Smooth muscle cell of bladder (primary cell): ENCODE measurements around the gene ANKRD22. TPM values are rescaled to one million over a fixed set of nuclear protein-coding genes. Genes with fewer than 3 reads are reported as not detected.

Source experiments
- total RNA-seq: library from RNA; depleted of rRNA; stranded (reverse); fragments of >200 nt; gene quantifications from 2 replicates; pipeline ENCODE4 v1.2.3, GENCODE V29; 2014

The ANKRD22 gene
- total RNA-seq = not detected in 2 replicates

DNA sequence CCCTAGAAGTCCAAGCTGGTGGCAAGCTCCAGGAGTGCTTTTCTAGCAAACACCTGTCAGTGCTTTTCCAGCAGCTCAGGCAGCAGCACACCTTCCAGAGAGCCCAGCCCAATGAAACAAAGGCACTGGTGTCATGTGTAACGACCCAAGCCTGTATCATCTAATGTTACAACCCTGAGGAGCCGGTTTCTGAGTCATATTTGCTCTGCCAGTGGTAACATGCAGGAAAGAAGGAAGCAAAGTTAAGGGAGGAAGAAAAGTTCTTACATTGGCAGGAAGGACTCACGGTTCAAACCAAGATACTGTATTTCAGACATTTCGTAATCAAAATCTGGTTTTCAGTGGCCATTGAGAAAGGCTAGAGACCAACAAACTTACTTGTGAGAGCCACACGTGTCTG, at the start of gene ANKRD22:
Gene ANKRD22, minus strand, starts transcription at position 139 of the 400 bp plus-strand sequence. CDS start 237 bp downstream, outside the sequence.

GRCh38 chr10:88879534-88880281, 28.1 kb upstream of the ANKRD22 start, which contains the start of gene STAMBPL1:
Gene STAMBPL1, plus strand, starts transcription at chr10:88880245. Its CDS starts 21,464 bp downstream, at chr10:88901709.

DNA sequence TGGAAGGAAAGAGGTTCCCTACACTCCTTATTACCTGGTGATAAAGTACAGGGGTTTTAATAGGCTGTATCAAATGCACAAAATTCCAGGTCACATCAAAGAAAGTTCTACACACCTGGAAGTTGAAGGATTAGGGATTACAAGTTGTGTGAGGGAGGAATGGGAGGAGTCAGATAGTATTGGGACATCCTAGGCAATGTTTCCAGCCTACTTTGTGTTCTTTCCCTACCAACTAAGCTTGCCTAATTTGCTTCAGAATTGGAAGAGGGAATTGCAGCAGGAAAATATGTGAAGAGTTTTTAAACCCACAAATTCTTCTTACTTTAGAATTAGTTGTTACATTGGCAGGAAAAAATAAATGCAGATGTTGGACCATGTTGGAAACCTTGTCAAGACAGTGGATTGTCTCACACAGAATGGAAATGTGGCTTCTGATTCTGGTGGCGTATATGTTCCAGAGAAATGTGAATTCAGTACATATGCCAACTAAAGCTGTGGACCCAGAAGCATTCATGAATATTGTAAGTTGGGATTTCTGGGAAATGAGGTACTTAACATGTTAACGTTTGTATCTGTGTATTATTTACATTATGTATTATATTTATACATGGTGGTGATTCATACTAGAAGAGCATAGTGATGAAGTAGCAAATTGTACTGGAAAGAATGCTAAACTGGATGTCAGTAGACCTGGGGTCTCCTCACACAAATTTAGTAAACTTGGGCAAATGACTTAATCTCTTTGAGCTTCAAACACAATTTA, 48.9 kb downstream of the ANKRD22 start, which contains the start of gene LIPM:
Gene LIPM, plus strand, starts transcription at position 208 of the 763 bp plus-strand sequence. Its CDS starts 167 bp downstream, at position 375.

Other genes with a start within 250 kb of the ANKRD22 start
- gene LIPF, start 187.4 kb downstream of the ANKRD22 start, total RNA-seq = not detected in 2 replicates
- gene LIPK, start 145.6 kb downstream of the ANKRD22 start, total RNA-seq = not detected in 2 replicates
- gene LIPN, start 91.8 kb downstream of the ANKRD22 start, total RNA-seq = not detected in 2 replicates
- not detected in 2 replicates for gene LIPM, start 49.1 kb downstream of the ANKRD22 start, total RNA-seq
- gene STAMBPL1, start 28.4 kb upstream of the ANKRD22 start, total RNA-seq = 27.2 and 27.3 TPM in 2 replicates
- 175 and 269 TPM in 2 replicates for gene ACTA2, start 100.9 kb upstream of the ANKRD22 start, total RNA-seq
- 61.8 and 67.6 TPM in 2 replicates for gene FAS, start 139.0 kb upstream of the ANKRD22 start, total RNA-seq